Kidney glomerular epithelial cell (primary cell): ENCODE results near the gene REN.

Experiments used
- DNase-seq: peaks from one replicate; lab custom pipeline; 2025; lab: John Stamatoyannopoulos, UW

REN gene

DNA sequence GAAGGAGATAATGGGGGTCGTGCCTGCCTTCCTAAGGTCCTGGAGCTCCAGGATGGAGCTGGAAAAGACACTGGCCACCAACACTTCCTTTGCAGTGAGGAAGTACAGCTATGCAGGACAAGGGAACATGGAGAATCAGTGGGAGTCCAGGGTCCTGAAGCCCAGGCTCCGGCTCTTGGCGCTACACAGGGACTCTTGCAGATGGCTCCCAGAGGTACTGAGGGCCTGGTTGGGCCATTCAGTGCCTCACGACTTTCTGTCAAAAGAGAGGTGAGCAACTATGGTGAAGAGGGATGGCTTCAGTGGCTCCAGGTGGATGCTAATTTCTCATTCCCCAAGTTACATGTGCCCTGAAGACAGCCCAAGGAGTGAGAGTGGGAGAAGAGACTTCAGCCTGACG is 12.5 kb downstream of the REN start:
- DNase-seq = no peak

DNA sequence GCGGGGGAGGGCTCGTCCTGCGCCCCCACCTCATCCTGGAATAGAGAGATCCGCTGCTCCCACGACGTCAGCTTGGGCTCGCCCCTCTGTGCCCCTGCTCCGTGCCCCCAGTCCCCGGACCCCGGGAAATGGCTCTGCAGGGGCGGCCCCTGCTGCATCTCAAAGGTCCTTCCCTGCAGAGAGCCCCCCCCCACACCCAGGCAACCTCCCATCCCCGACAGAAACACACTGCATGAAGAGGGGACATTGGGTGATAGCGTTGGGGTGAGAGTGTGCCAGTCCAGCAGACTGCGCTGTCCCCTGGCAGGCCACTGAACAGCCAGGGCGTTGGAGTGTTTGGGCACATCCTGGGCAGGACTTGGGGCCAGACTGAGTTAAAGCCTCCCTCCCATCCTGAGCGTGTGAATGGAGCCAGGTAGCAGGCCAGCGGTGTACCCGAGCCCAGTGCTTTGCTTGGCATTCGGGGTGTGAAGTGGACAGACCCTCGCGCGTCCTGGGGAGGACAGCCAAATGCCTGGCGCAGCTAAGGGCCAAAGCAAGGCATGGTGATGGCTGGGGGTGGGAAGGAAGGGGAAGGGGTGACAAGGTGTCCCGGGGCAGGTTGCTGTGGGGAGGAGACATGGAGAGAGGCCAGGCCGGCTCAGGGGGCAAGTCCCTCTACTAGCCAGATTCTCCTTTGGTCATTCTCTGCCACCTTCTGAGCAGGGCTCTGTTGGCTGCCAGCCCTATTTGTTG is 13.7 kb downstream of the REN start:
- DNase-seq = no peak

DNA sequence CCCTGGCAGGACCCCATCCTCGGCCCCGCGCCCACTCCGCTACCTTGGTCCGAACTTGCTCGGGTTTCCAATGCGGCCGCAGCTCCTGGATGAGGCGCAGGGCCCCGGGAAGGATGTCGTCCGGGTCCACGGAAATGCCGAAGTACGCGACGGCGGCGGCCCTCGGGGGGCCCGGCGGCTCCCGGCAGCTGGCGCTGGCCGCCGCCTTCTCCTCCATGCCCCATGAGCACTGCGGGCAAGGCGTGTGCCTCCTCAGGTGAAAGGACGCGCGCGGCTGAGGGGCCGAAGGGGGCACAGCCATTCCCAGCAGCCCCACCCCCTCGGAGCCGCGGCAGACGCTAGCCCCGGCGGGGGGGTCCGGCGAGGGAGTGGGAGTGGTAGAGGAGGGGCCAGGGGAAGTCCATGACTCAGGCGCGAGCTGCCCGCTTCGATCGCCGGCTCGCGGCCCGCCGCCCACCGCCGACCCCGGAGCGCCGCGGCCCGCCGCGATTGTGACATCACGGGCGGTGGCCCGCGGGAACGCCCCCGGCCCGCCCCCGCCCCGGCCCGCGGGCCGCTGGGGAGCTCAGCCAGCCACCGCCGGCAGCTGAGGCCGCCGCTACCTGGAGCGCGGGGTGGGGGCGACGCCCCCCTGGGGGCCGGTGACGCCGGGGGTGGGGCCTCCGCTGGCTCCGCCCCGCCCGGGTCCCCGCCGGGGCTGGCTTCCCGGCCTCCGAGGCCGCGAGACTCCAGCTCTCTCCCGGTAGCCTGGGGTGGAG is 14.4 kb downstream of the REN start, which contains the start of gene ETNK2:
ETNK2 (minus strand) TSS at position 493 of the 758 bp plus-strand sequence; CDS start at position 301, 192 bp downstream.
- DNase-seq = peak; percentile 16

DNA sequence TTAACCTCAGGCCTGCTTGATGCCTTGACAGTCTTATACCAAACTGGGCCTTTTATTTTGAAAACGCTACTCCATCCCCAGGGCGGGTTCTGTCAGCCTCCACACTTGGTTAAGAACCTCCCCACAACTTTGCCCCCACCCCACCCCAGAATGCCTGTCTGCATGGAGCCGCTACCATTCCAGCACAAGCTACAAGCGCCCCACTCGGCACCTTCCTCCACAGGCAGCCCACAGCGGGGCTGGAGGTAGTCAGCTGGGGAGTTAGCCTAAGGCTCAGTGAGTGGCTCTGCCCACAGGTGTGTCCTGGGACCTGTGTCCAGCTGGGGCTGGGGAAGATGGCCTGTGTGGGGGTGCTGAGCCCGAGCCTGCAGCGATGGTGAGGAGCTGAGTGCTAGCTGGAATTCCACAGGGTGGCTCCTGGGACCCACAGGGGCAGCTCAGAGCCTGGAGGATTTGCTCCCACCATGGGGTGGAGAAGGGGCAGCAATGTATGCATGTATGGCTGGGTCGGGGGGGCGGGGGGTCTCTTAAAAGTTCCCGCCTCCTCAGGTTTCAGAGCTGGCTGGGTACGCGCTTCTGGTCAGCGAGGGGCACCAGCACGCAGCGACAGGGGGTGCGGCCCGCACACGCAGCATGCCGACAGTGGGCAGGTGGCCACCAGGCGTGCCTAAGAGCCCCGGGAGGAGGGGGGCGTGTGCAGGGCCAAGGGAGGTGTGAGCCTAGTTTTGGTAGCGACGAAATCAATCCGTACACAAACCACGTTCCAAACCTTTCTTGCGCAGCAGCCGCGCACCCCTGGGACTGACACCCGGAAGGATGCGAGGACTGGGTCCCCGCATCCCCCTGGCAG is 15.2 kb downstream of the REN start:
- no peak for DNase-seq

DNA sequence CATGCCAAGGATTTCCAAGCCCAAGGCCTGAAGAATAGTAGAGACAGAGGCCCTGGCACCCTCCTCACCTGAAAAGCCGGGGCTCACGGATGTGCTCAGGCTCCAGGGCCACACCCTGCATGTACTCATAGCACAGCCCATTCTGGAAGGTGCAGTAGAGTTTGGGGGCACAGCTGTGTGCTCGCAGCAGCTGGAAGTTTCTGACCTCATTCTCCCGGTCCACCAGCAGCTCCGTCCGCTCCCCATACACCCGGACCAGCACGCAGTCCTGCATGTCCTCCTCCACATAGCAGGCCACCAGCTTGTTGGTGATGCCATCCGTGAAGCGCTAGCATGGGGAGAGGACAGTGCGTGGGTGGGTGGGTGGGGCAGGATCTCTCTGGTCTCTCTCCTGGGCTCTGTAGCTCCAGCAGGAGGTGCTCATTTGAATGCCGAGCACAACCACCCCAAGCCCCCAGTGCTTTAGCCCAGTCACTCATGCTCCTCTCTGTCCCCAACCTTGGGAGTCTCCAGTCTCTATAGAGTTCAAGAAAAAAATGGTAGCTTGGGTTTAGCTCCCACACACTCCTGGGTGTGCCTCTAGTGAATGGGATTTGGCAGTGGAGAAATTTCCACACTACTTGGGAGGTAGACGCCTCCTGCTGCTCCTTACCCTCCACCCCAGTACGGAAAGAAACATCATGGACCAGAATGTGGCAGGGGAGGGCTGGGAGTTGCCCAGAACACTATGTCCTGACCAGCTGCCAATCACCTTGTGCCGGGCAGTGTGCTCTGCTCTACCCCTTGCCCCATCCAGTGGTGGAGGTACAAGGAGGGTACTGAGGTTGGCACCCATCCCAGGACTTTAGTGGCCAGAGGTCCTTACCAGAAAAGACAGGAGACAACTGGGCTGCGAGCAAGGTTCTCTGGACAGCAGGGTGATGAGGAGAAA is 16.2 kb downstream of the REN start:
- DNase-seq = no peak

DNA sequence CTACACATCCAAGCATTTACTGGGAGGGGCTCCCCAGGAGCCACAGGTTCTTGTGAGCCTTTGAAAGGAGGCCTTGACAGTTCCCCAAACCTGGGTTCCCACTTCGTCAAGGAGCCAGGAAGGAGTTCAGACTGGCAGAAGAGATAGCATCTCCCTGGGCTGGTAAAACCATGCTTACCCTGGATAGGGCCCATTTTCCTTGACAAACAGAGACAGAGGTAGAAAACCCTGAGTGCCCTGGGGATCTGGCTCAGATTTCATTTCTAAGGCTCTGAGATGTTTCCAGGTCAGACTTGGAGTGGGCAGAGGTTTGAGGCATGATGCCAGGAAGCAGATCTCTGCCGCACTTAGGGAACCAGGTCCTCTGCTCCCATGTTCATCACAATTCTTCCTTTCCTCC is 17.0 kb downstream of the REN start:
- no peak for DNase-seq

DNA sequence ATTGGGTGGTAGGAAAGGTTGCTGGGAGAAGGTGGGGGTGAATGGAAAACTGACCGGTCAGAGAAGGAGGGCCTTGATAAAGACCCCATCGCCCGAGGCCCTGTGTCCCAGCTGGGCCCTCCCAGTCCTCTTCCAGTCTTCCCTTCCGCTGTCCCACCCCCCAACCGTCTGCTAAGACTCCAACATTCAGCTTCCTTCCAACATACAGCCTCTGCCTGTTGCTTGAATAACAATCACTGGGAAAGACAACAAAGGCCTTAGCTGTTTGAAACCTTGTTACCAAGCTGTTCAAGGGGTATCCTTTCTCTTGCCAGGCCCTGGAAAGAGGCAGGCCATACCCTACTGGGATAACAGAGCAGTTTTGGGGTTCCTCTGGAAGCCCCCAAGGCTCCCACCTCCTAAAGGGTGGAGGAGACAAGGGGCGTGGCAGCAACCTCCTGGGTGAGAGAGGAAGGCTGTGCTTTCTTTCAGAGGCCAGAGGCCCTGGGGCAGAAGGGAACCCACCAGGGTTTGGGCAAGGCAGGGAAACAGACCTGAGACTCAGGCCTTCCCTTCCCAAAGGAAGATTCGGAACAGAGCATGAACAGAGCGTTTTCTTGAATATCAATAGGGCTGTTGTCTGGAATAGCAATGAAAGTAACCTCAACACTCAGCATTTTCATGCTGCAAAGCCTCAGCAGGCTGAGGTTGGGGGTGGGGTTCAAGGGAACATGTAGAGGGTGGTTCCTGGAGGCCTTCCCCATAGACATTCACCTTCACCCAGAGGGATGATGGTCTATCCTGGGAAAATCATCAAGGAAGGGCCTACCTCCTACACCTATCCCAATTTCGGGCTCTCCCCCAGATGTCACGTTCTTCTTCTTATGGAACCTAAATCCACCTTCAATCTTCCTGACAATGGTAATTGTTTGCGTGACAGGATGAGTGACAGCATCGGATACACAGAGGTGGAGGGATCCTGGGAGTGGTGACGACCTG is 18.4 kb downstream of the REN start:
- DNase-seq = no peak

DNA sequence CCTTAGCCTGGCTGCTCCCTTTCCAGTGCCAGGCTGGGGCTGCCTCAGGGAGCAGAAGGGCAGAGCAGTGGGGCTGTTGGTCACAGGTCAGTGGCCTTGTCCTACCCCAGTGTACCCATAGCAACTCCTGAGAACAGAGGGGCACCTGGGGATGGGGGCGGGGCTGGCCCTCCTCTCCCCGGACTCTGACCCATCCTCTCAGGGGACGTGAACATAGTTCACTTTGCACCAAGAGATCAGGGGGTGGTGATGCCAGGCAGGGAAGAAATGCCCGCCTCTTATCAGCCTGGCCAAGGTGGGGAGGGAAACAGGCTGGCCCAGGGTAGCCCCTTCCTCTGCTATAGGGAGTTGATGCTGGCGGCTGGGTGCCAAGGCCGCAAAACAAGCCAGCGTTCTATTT is 19.2 kb downstream of the REN start:
- no peak for DNase-seq

DNA sequence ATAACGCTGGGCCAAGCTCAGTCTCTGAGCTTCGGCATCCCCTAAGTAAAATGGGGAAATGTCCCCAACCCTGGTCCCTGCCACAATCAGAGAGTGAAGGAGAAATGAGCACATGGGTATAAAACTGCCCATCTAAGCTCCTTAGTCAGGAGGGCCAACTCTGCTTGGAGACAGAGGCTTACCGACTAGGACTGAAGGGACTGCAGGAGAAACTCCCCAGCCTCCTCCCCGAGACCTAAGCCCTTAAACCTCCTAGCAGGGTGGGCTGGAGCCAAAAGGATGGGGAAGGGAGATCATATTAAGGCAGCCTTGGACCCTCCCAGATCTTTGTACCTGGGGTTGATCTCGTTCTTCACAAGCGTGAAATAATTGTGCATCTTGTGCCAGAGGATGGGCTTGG is 19.8 kb downstream of the REN start:
- no peak for DNase-seq

DNA sequence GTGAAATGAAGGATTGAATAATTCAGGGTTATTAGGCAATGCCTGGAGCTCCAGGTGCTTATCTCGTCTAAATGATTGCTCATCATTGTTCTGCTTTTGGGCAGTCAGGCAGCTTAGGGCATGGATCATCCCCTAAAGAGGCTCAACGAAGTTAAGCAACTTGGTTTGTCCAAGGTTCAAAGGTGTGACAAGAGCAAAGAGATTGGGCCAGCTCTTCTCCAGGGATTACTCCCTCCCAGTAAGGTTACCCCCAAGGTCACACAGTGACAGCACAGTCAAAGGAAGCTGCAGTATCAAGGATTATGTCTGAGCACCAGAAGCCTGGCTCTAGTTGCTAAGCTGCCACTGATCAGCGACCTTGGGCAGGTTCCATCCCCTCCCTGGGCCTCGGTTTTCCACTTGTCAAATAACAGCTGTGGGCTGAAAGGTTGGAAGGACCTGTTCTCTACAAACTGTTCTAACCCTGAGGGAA is 21.1 kb downstream of the REN start:
- DNase-seq = no peak

DNA sequence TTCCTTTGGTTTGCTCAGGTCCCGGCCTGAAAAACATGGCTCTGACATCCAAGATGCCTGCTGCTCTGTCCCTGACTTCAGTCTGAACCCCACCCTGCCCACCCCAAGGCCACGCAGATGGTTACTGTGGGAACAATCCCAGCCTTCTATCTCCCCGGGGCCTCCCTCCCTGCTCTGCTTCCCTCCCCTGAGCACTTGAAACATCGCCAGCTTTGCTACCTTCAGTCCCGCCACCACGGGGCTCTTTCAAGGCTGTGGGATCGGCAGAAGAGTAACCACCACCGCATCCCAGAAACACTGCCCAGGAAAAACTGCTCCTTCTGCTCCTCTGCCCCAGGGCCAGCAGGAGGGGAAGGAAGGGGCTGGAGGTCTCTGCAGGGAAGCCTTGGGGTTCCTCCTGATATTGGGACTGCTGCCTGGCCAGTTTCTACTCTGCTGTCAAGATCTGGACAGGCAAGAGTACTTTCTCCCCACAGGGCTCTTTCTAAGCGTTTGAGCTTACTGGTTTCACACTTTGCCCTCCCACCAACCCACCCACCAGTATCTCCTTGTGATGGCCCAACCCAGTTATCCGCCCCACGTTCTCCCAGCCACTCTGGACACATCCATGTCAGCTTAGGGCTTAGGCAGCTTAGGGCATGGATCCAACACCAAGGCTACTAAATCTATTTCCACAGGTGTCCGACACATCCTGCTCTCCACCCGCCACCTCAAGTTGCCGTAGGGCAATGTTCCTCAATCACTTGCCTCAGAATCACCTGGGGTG is 22.7 kb downstream of the REN start:
- DNase-seq = no peak

DNA sequence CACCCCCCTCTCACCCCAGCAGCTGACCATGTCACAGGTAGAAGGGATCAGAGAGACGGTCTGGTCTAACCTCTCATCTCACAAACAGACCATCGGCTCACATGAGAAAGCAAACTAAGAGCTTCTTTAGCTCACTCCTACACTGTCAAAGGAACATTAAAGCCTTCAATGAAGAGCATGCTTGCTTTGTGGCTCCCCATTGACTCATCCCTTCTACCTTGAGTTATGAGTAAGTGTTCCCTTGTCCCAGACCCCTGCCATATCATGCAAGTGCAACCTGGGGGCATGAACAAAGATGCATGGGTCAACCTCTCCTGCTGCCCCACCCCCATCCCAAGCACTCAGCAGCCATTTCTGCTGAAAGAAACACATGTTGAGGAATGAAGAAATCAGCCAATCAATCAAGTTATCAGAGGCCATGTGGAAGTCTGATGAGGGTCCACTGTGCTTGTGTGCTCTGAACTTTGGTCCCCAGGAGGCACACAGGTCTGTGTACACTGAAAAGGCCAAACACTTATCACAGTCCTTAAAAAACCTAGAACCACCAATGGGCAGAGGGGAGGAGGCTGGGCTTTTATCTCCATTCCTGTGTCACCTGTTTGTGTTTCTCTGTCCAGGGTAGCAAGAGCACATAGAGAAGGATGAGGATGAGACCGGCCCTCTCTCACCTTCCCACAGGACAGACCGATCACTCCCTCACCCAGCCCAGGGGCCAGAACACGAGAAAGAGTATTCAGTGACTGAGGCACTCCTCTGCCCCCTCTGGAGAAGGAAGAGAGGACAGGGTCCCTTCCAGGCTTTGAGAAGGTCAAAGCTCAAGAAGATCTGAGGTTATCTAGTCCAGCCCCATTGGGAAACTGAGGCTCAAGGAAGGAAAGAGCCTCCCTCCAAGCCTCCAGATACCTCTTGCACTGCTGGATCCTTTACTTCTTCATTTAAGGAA is 23.8 kb downstream of the REN start:
- DNase-seq = no peak

DNA sequence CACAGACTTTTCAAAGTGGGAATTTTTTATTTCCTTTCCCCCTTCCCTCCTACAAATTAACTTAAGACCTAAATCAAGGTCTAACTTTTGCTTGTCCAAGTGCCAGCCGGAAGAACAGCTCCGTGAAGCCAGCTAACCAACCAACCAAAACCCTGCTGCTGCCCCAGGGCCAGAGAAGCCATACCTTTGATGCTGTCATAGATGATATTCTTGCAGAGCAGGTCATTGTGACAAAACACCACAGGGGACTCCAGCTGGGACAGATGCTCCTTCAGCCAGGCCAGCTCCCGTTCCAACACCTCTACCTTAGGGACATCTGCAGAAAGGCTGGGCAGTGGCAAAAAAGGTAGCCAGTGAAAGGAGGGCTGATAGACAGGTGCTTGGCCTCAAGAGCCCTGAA is 25.0 kb downstream of the REN start:
- DNase-seq = no peak

DNA sequence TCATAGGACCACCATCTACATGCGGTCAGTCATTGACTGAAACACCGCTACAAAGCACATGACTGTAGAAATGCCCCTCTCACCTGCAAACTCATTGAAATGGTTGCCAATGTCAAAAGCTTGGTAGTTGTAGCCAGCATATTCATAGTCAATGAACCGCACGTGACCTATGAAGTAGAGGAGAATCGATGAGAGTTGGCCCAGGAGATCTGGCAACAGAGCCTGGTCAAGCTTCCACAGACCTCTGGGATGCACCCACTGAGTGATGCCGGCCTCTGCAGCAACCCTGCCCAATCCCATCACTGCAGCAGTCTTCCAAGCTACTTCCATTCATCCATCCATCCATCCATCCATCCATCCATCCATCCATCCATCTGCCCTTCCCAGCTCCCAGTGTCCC is 26.2 kb downstream of the REN start:
- no peak for DNase-seq

DNA sequence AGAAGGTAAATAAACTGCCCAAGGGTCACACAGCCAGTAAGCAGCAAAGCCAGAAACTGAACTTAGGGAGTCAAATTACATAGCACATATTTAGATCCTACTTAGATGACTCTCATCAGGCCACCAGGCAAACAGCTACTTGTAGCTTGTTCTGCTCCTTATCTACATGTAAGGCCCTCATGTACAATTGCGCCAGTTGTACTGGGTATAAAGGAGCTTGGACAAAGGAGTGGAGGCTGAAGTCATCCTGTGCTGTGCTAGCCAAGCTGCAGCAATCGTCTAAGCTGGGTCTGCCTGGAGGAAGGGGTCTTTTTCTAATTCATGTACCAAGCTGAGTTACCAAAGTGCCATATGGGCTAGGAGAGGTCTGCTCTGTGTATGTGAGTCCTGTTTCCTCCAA is 27.0 kb downstream of the REN start:
- no peak for DNase-seq

DNA sequence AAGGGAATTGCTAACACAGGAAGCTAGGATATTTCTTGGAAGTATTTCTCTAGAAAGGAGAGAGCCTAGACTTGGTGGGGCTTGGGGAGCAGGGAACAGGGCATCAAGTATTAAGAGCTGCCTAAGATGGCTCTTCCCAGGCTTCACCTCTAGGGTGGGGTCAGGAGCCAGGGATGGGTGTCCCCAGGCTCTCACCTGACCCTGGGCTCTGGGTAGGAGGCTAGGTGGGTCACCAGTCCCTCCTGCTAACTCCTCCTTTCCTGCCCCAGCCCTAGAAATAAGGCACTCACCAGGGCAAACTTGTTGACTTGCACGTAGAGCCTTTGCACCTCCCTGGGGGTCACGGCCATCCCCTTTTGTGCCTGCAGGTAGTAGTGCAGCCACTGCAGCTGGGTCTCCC is 29.3 kb downstream of the REN start:
- DNase-seq = no peak

DNA sequence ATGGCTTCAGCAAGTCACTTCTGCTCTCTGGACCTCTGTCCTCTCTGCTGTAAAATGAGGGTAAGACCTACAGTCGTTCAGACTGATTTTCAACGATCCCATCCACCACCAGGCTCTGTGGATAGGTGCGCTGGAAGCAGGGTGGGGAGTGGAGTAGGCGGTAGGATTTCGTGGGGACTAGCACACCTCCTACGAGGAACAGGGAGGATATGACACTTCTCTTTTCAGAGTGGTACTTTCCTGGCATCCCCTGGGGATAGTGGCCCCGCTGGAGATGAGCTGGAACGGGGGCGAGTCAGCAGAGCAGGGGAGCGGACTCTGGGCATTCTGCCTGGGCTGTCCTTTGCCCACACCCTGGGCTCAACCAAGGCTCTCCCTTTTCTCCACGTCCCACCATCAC is 32.0 kb downstream of the REN start:
- no peak for DNase-seq

DNA sequence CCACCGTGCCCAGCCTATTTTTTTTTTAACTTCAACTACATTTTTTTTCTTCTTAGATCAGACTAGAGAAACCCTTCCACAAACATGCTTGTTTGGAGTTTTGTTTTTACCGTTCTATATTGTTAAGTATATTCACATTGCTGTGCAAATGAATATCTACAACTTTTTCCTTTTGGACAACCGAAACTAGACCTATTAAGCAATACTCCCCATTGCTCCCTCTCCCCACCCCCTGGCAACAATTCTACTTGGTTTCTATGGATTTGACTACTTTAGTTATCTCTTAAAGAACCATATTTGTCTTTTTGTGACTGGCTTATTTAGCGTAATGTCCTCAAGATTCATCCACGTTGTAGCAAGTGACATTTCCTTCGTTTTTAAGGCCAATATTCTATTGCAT is 33.4 kb downstream of the REN start:
- DNase-seq = no peak
